Lower leg skin (tissue), 3 donors: ENCODE measurements around the gene MMP19.

Experiments used
- POLR2A ChIP-seq, 2 donors: fragments of 450-650 bp; IDR thresholded peaks; one replicate each; pipeline ENCODE4 v1.6.1; 2016 to 2017; ENCODE audit warnings: antibody characterized with exemption in 2 of 2, mild to moderate bottlenecking in 1 of 2, moderate library complexity in 1 of 2
- TF ChIP-seq, protein P1 (sequence below), 3 donors: fragments of 450-650 bp; IDR thresholded peaks; one replicate each; pipeline ENCODE4 v1.5.1; 2016; ENCODE audit warnings: antibody characterized with exemption in 3 of 3, mild to moderate bottlenecking in 3 of 3, moderate library complexity in 2 of 3

DNA sequence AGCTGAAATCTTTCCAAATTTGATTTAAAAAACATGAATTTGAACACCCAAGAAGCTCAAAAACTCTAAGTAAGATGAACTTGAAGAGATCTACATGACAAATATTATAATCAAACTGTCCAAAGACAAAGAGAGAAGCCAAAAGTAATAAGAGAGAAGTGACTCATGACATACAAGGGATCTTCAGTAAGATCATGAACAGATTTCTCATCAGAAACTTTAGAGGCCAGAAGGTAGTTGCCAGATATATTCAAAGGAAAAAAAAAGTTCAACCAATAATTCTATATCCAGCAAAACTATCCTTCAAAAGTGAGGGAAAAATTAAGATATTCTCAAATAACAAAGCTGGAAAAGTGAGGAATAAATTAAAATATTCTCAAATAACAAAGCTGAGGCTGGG is 35.1 kb upstream of the MMP19 start:
- TF ChIP-seq, protein P1, sequence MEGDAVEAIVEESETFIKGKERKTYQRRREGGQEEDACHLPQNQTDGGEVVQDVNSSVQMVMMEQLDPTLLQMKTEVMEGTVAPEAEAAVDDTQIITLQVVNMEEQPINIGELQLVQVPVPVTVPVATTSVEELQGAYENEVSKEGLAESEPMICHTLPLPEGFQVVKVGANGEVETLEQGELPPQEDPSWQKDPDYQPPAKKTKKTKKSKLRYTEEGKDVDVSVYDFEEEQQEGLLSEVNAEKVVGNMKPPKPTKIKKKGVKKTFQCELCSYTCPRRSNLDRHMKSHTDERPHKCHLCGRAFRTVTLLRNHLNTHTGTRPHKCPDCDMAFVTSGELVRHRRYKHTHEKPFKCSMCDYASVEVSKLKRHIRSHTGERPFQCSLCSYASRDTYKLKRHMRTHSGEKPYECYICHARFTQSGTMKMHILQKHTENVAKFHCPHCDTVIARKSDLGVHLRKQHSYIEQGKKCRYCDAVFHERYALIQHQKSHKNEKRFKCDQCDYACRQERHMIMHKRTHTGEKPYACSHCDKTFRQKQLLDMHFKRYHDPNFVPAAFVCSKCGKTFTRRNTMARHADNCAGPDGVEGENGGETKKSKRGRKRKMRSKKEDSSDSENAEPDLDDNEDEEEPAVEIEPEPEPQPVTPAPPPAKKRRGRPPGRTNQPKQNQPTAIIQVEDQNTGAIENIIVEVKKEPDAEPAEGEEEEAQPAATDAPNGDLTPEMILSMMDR (IDR thresholded peaks at IDR 0.05): no peak
- TF ChIP-seq POLR2A (IDR thresholded peaks at IDR 0.05): no peak
